Glomerular visceral epithelial cell (primary cell): ENCODE results near the gene SERPIND1.
"Not testable (repeated sequence)": the region's sequence is repeated elsewhere in the genome, so short reads cannot be mapped to it uniquely, and the experiment has no call there.

Experiments
- DNase-seq: peaks from one replicate; pipeline ENCODE4 v3.0.0-alpha.2; 2016; ENCODE audit errors: extremely low spot score

Gene SERPIND1

DNA sequence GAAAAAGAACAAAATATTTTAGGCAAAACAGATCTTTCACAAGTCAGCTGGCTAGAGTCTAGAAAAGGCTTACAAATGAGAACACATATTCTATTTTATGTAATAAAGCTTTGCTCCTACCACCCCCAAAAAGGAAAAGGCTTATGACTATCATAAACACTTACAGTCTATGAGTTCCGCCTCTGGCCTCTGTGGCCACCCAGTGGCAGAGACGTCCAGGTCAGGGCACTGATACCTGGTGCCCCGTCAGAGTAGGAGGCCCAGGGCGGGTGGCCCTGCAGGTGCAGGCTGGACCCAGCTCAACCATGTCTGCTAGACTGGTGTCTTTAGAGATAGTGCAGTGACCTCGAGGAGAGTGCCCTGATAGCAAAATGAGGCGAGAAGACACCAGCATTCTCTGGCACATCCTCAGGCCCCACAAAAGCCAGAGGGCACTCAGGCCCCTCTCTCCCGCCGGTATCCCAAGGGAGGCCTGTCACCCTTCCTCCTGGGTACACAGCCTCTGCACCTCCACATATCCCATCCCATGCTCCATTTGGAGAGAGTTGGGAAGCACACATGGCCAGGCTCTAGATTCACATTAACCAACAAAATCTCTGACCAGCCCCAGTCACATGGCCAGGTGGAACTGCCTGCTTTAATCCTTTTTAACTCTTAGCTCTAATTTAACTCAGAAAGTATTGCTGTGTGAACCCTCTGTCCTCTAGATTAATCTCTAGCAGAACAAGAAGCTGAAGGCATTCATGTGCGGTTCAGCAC is 27.3 kb upstream of the SERPIND1 start:
- no peak for DNase-seq

DNA sequence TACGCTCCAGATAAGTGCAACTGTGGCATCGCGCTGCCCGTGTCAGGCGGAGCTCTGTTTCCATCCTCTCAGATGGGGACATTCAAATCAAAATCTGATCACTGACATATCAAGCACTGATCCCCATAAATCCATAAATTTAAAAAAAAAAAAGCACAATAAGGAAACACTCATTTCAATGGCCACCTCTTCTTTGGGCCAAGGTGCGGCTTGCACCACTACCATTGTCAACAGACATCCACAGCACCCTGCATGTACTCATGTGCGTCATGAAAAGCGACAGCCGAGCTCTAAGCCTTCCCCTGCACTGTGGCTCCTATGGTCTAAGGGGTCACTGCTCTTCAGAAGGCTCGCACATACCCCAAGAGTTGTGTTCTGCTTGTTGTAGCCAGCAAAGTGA is 26.7 kb upstream of the SERPIND1 start:
- DNase-seq = no peak

DNA sequence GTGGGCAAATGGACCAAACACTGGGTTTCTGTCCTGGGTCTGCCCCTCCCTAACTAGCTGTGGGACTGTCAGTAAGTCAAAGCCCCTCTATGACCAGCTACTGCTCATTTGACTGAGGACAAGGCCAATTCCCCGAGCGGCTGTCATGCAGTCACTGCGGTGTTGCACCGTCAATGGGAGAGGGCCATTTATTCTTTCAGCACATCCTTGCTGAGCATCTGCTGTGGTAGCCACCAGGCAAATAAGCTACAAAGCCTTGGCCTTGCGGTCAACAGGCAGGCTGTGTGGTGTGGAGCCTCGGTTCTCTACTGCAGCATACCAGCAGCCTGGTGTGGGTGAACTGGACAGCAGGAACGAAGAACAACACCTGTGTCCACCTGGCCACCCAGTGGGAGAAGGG is 25.8 kb upstream of the SERPIND1 start:
- DNase-seq = no peak

DNA sequence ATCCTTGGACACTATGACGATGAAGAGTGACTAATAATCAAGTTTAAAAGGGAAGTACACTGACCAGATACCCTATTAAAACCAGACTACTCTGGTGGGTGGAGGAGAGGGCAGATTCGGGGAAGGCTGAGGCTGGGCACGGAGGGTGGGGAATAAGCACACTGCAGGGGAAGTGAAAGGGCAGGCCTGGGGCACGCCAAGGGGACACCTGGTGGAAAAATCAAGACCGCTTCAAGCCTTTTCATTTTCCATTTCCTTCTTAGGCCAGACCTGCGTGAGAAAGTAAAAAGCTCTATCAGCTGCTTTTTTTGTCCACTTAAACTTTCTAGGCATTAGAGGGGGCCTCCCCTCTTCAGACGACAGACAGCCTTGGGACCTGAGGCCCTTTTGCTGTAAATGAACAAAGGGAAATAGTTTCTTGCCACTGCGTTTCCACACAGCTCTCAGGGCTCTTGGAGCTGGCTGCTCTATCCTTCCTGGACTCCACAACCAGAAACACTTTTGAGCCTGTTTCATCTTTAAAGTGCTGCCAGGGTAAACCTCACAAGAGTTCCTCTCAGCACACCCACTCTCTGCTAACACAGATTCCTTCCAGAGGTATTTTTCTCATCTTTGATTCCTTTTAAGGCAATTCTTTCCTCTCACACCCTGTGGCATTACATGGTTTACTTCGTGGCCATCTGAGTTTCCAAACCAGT is 25.0 kb upstream of the SERPIND1 start:
- no peak for DNase-seq

DNA sequence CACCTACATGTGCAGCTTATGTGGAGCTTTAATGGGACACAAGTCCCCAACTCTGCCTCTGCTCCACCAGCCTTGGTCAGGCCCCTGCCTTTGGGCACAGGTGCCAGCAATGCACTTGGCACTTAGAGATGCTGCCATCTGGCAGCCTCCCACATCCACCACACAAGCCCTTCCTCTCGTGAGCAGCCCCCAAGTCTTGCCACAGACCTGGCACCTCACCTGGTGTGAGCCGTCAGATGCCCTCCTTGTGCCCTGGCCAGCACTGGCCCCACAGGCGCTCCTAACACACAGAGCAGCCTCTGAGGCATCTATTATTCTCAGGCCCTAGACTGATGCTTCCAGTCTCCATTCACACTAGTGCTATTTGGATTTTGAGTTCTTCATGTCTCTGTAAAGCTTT is 24.5 kb upstream of the SERPIND1 start:
- DNase-seq = no peak

DNA sequence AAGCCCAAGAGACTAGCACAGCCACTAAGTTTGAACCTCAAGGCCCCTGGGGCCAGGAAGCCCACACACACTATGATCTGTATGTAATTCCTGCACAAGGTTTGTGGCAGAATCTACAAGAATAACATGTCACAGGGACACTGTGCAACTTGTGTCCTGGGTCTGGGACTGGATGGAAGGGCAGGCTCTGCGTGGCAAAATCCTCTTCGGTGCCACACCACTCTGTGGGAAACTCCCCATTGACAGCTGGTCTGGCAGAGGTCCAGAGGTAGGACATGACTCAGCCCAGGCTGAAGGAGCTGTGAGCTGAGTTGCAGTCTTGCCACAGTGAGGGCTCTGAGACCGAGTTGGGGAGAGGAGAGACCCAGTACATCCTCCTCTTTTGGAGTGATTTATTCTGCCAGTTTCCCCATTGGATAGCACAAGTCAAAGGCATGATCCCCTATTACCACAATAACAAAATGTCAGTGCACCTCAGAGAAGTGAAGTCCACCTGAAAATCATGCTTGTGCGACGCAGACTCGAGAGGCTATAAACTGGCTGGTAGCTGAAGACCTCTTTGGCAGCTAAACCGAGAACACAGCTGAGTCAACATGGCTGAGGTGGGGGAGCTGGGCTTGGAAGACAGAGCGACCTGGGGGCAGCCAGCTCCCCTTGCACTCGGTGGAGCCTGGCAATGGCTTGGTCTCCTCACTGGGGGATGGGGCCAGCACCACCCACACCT is 23.3 kb upstream of the SERPIND1 start:
- peak; percentile 87 for DNase-seq

DNA sequence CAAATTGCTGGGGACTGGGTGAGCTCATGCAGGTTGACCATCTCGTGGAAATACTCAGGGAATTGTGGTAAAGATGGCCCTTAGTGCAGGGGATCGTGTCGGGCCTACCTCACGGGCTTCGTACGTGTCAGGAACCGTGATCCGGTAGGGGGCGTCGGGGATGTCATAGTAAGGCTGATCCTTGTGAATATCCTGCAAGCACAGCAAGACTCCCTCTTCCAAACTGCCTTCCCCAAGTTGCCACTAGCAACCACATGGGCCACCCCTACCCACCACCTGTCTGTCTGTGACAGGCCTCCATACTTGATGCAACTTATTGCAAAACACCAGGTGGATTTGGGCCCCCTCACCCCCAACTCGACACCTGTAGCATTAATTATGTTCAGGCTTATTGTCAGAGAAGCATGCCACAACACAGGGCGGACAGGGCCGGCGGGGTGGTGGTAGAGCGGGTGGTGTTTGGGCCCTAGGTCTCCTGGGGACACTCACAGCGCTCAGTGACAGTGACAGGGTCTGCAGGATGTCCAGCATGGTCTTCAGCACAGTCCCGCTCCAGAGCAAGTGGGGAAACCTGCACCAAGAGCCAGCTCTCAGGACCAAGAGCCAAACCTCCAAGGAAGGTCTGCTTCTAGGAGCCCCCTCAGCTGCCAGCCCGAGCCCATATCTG is 22.6 kb upstream of the SERPIND1 start:
- DNase-seq = no peak

DNA sequence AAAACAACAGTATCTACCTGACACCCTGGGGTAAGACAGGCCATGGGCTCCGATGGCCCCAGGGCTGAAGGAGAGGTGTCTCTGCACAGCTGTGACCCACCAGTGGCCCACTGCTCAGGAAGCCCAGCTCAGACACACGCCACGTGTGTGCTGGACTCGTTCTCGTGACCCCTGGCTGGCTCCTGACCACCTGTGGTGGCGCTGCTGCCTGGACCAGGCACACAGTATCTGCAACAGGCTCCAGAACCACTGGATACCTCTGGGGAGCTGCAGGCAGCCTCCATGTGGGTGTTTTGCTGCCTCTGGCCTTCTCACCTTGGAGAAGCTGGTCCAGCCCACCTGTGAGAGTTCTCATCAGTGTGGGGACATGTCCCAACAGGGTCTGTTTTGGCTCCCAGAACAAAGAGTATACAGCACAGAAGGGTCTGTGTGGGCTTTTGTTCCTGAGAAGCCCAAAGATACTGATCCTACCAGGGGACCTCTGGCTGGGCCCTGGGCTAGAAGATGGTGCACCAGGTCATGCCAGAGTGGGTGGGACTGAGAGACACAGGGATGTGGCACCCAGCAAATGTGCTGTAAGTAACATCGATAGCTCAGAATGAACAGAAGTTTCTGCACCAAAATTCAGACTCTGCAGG is 21.7 kb upstream of the SERPIND1 start:
- DNase-seq = no peak

DNA sequence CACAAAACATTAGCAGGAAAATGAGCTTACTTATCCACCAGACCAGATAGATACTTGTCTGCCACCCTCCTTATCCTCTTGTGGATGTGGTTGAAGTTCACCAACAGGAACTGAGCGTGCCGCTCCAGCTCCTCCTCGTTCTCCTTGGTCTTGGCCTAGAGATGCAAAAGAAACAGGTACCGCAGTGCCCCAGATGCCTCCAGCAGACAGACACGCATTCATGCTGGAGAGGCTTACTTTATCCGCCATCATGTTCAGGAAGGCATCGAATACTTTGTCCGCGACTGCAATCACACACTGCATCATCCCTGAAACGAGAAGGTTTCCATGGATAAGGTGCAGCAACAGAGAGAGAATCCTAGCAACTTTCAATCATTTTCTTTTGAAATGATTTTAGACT is 21.0 kb upstream of the SERPIND1 start:
- DNase-seq = no peak

DNA sequence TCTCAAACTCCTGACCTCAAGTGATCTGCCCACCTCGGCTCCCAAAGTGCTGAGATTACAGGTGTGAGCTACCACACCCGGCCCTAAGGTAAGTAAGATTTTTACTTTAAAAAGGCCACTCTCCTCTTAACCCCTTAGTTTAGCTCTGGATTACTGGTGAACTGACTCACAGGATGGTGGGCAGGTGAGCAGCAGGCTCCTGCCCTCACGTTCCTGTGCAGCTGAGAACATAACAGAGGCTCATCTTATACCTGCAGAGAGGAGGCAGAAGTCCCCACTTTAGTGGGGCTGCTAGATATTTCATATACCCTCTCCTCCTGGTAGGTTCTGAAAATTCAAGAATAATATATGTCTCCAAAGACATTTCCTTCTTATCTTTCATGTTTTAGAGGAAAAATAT is 17.1 kb upstream of the SERPIND1 start:
- DNase-seq = no peak

DNA sequence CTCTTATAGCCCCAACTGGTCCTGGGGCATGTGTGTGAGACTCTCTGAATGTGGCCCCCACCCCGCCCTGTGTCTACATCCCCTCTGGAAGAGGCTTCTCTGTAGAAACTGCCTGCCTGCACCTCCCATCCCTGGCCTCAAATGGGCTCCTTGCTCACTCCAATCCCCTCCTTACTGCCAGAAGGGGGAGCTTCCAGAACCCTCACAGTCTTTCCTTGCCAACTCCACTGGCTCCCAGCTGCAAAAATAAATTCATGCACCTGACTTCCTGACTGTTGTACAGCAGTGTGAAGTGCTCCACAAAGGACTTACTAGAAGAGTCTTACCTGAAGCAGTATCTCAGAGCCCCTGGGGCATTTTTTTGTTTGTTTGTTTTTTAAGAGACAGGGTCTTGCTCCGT is 15.2 kb upstream of the SERPIND1 start:
- DNase-seq = no peak

DNA sequence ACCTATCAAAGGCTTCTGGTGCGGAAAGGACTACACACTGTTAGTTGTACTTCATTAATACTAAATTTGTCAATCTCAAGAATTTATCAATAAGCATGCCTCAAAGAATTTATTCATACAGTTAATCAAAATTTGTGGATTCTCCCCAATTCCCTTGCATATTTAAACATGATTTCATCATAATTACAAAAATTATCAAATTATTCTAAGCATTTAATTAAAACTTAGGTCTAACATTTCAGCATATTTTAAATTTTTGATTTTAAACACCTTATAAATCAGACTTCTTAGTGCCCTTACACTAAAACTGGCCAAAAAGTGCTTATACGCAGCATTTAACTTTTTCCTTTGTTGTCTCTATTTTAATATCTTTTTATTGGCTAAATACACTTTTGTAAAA is 13.8 kb upstream of the SERPIND1 start:
- DNase-seq = no peak

DNA sequence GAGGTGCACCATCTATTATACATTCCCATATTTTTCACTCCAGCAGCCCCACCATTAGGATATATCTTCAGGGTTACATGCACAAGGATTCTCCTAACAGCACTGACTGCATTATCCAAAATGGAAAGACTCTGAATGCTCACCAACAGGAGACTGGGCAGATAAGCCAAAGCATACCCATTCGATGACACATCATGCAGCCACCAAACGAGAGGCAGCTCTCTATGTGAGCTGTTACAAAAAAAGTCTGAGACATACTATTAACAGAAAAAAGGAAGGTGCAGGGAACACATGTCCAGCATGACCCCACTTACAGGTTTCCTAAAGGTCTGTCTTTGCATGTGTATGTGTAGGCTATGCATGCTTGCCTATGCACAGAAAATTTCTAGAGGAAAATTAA is 12.4 kb upstream of the SERPIND1 start:
- no peak for DNase-seq

DNA sequence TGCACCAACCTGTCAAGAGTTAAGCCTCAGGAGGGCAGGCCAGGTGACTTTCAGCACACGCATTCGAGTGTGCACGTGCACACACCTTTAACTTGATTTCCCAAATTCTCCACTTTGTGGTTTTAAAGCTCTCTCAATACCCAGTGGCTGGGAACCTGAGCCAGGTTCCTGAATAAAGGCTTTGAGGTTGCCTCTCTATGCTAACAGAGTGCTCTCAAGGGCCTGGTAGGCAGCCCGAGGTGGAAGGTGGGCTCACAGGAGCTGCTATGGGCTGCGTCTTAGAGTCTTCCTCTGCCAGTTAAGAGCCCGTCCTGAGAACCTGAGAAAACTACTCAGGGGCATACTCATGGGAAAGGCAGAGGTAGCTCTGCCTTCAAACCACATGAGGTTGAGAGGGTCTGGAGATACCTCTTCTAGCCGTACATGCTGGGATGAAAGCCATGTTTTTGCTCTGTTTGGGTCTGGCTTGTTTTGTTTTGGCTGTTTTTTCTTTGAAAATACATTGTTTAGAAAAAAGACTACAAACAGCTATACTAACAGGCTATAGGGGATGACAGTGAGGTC is 11.6 kb upstream of the SERPIND1 start:
- no peak for DNase-seq

DNA sequence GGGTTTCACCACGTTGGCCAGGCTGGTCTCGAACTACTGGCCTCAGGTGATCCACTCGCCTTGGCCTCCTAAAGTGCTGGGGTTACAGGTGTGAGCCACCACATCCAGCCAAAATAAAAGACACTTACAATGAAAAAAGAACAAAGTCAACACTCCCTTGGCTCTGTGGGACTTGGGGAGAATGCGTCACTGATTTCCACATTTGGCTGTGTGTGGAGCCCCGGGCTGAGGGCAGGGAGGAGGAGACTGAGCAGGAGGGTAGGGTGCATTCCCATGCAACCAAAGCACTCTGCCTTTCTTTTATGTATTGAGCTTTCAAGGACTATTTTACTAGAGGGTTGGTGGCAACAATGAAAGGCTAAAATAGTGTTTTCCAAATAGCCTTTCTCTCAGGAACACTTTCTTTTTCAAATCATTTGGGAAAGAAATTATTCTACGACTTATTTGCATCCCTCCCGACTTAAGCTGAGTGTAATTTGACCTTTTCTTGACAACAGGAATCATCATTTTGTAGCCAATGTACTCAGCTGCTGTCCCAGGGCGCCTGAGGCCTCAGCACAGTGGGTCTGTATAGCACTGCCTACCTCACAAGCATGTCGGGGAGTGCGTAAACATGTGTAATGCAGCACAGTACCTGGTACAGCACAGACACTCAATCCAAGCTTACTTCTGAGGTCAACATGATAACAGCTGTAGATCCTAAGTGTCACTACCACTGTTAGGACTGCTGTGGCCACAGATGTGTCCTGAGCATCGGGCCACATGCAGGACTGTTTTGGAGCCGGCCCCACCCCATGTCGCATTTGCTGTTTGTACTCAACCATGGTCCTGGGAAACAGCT is 10.1 kb upstream of the SERPIND1 start:
- no peak for DNase-seq

DNA sequence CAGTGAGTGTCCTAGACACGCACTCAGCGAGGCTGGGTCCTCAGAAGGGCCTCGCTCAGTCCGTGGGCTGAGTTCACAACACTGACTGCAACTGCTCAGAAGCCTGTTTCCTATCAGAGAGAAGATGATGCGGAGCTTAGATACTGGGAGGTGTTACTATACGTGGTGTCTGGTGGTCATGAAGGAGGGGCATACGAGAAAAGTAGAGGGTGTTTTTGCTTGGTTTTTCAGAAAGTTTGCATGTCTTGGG is 9.5 kb upstream of the SERPIND1 start:
- no peak for DNase-seq

DNA sequence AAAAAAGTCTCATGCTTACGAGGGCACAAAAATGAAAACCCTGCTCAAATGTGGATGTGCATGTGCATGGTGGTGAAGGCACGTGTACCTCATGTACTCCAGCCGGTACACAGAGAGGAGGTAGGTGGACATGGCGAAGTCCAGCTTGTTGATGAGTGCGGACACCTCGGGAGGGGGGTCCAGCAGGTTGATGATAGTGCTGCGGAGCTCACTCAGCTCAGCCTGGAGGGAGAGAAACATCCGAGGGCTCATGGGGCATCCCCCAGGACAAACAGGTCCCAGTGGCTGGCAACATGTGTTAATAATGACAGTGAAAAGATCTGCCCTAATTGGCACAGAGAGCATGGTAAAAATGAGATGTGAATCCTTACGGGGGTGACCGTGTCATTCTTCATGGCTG is 9.2 kb upstream of the SERPIND1 start:
- no peak for DNase-seq

DNA sequence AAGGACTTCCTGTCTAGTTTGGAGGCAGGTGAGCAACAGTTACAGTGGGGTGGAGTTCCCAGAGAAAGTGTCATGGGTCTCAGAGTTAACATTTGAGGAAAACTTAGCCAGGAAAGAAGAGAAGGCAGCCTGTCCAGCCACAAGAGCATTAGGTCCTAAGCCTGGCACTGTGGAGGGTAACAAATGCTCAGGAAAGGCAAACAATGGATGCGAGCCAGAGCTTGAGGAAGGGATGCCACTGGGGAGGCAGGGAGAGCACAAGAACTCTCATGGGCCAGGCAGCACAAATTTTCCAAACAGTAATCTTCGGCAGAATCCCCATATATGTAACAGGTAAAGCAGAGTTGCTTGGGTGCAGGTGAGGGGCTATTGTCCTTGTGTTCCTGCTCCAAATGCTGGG is 8.0 kb upstream of the SERPIND1 start:
- DNase-seq = no peak

DNA sequence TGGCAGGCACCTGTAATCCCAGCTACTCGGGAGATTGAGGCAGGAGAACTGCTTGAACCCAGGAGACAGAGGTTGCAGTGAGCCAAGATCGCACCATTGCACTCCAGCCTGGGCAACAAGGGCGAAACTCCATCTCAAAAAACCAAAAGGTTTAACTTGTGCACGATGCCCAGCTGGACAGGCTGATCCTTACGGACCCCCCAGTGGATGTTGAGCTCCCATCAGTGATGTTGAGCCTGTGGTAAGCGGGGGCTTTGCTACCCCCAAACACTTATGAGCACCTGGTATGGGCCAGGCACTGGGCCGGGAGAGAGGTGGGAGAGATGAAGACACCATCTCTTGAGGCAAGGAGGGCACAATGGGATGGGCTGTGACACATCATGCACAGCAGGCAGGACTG is 7.4 kb upstream of the SERPIND1 start:
- no peak for DNase-seq

DNA sequence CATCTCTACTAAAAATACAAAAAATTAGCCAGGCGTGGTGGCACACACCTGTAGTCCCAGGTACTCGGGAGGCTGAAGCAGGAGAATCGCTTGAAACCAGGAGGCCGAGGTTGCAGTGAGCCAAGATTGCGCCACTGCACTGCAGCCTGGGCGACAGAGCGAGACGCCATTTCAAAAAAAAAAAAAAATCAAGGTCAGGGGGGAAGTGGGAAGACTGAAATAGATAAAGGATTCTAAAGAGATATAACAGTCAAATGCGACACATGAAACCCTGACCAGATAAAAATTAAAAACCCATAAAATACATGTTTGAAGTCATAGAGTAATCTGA is 4.5 kb upstream of the SERPIND1 start:
- not testable (repeated sequence) for DNase-seq
